CD4-positive, alpha-beta T cell treated with Interleukin-6 for 4 hours (primary cell): ENCODE measurements around the gene LIN9.

ENCODE experiments used
- DNase-seq: peaks from one replicate; pipeline ENCODE4 v3.0.0-alpha.2; 2020; ENCODE audit warnings: mixed read lengths

LIN9 gene

GRCh38 chr1:226320930-226321329 lies 12.0 kb upstream of the LIN9 start:
- no peak for DNase-seq

GRCh38 chr1:226318471-226318870 lies 9.5 kb upstream of the LIN9 start:
- no peak for DNase-seq

GRCh38 chr1:226314055-226314454 lies 5.1 kb upstream of the LIN9 start:
- no peak for DNase-seq

- DNase-seq, result no peak
These were observed 3.1 kb upstream of the LIN9 start for GRCh38 chr1:226312065-226312464.

- DNase-seq, result no peak
These were observed 2.4 kb upstream of the LIN9 start for GRCh38 chr1:226311376-226311775.

- no peak for DNase-seq
These were observed 1.8 kb upstream of the LIN9 start for GRCh38 chr1:226310637-226311195.

- DNase-seq, result no peak
These were observed 1.2 kb upstream of the LIN9 start for GRCh38 chr1:226310245-226310540.

- no peak for DNase-seq
These were observed 657 bp upstream of the LIN9 start for GRCh38 chr1:226309398-226310244.

- no peak for DNase-seq
These were observed 720 bp downstream of the LIN9 start for GRCh38 chr1:226308166-226308722.

- DNase-seq, result no peak
These were observed 2.5 kb downstream of the LIN9 start for GRCh38 chr1:226306425-226306824.

GRCh38 chr1:226305184-226305583 lies 3.8 kb downstream of the LIN9 start:
- DNase-seq, result no peak

- no peak for DNase-seq
These were observed 4.5 kb downstream of the LIN9 start for GRCh38 chr1:226304291-226304955.

GRCh38 chr1:226302731-226303130 lies 6.2 kb downstream of the LIN9 start:
- DNase-seq, result no peak

- DNase-seq, result no peak
These were observed 12.1 kb downstream of the LIN9 start for GRCh38 chr1:226296911-226297310.

GRCh38 chr1:226293553-226293920 lies 15.4 kb downstream of the LIN9 start:
- no peak for DNase-seq

- DNase-seq, result no peak
These were observed 16.0 kb downstream of the LIN9 start for GRCh38 chr1:226292874-226293552.

GRCh38 chr1:226287587-226287986 lies 21.4 kb downstream of the LIN9 start:
- no peak for DNase-seq

GRCh38 chr1:226281058-226281457 lies 27.9 kb downstream of the LIN9 start:
- no peak for DNase-seq

GRCh38 chr1:226279498-226279897 lies 29.5 kb downstream of the LIN9 start:
- DNase-seq, result no peak

GRCh38 chr1:226277897-226278296 lies 31.1 kb downstream of the LIN9 start:
- DNase-seq, result no peak

- no peak for DNase-seq
These were observed 32.0 kb downstream of the LIN9 start for GRCh38 chr1:226276987-226277386.

GRCh38 chr1:226276077-226276682 lies 32.8 kb downstream of the LIN9 start:
- no peak for DNase-seq

GRCh38 chr1:226274138-226274537 lies 34.8 kb downstream of the LIN9 start:
- DNase-seq, result no peak
